MM.1S (cell line): ENCODE results near the gene MRTFA.

Source experiments
- DNase-seq: peaks from one replicate; pipeline ENCODE4 v3.0.0-alpha.2; 2015
- H2AFZ ChIP-seq: fragments of 300-600 bp; sonication (generic); 2 replicates; pipeline ENCODE4 v1.6.0; 2016; ENCODE audit warnings: antibody characterized with exemption, low read length
- H3F3A ChIP-seq: fragments of 300-600 bp; sonication (generic); 2 replicates; pipeline ENCODE4 v1.6.1; 2016; ENCODE audit warnings: mild to moderate bottlenecking, antibody characterized with exemption, low read length, moderate library complexity, mixed read lengths; ENCODE audit not compliant: insufficient read depth
- H3K27ac ChIP-seq: fragments of 300-600 bp; sonication (generic); 2 replicates; pipeline ENCODE4 v1.5.1; 2016; ENCODE audit warnings: mild to moderate bottlenecking, low read length
- H3K27me3 ChIP-seq: fragments of 300-600 bp; sonication (generic); replicated peaks from 2 replicates; pipeline ENCODE4 v1.6.0; 2016; ENCODE audit warnings: low read length; ENCODE audit not compliant: insufficient read depth
- H3K36me3 ChIP-seq: fragments of 300-600 bp; sonication (generic); replicated peaks from 2 replicates; pipeline ENCODE4 v1.6.1; 2016; ENCODE audit warnings: mild to moderate bottlenecking, low read length, mixed read lengths; ENCODE audit not compliant: insufficient read depth
- H3K4me1 ChIP-seq: fragments of 300-600 bp; sonication (generic); 2 replicates; pipeline ENCODE4 v1.6.1; 2016; ENCODE audit warnings: low read length, mixed read lengths
- H3K4me2 ChIP-seq: fragments of 300-600 bp; sonication (generic); 2 replicates; pipeline ENCODE4 v1.6.0; 2016; ENCODE audit warnings: low read depth, low read length
- H3K4me3 ChIP-seq: fragments of 300-600 bp; sonication (generic); 2 replicates; pipeline ENCODE4 v1.5.1; 2016; ENCODE audit warnings: low read length, mixed read lengths
- H3K79me2 ChIP-seq: fragments of 300-600 bp; sonication (generic); 2 replicates; pipeline ENCODE4 v1.6.1; 2016; ENCODE audit warnings: mixed run types, low read length, mixed read lengths
- H3K9ac ChIP-seq: fragments of 300-600 bp; sonication (generic); 2 replicates; pipeline ENCODE4 v1.6.1; 2016; ENCODE audit warnings: low read length, mixed read lengths
- H3K9me2 ChIP-seq: fragments of 300-600 bp; sonication (generic); replicated peaks from 2 replicates; pipeline ENCODE4 v1.6.1; 2016; ENCODE audit warnings: mild to moderate bottlenecking, low read length, mixed read lengths; ENCODE audit not compliant: insufficient read depth
- H3K9me3 ChIP-seq: fragments of 300-600 bp; sonication (generic); replicated peaks from 2 replicates; pipeline ENCODE4 v1.6.1; 2016; ENCODE audit warnings: mild to moderate bottlenecking, low read length, mixed read lengths; ENCODE audit not compliant: insufficient read depth
- H4K20me1 ChIP-seq: fragments of 300-600 bp; sonication (generic); 2 replicates; pipeline ENCODE4 v1.6.1; 2016; ENCODE audit warnings: mild to moderate bottlenecking, low read length, moderate library complexity, mixed read lengths; ENCODE audit not compliant: insufficient read depth
- EZH2 ChIP-seq: fragments of 300-600 bp; sonication (generic); optimal IDR thresholded peaks from 2 replicates; pipeline ENCODE3; 2017; ENCODE audit warnings: low read depth, mild to moderate bottlenecking, antibody characterized with exemption, low read length, mixed read lengths
- EZH2phosphoT487 ChIP-seq: fragments of 300-600 bp; sonication (generic); IDR thresholded peaks from 2 replicates; pipeline ENCODE4 v1.6.1; 2018; ENCODE audit warnings: antibody characterized with exemption, low read length
- TF ChIP-seq, protein P1 (sequence below): fragments of 300-600 bp; sonication (generic); IDR thresholded peaks from 2 replicates; pipeline ENCODE4 v1.5.1; 2016; ENCODE audit warnings: antibody characterized with exemption, low read length, mixed read lengths

MRTFA gene

DNA sequence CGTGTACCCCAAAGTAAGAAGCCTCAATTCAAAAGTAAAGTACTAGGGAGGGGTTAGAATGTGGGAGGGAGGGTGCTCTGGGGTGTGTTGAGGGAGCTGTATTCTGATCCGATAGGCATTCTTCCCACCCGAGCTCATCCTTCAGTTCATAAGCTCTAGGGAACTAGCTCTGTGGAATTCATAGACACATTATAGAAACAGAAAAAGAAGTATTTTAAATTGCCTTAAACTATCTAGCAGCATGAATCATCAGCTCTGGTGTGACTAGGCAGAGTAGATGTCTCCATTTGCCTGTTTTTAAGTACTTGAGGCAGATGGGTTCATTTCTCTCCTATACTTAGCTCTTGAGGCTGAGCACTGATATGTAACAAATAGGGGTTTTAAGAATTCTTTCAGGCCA lies 273.5 kb downstream of the MRTFA start:
- H3K27me3 ChIP-seq, result no peaks in the 10 kb centered on the region
- no peak overlapping the region for H3K9ac ChIP-seq
- no peaks in the 10 kb centered on the region for H3K9me3 ChIP-seq
- H3K4me1 ChIP-seq, result no peaks in the 10 kb centered on the region
- no peaks in the 10 kb centered on the region for H3K9me2 ChIP-seq
- no peaks in the 10 kb centered on the region for H4K20me1 ChIP-seq
- no peak overlapping the region for H3K4me3 ChIP-seq
- no peak for DNase-seq
- TF ChIP-seq EZH2 (no peak), EZH2phosphoT487 (no peak)
- TF ChIP-seq, protein P1, sequence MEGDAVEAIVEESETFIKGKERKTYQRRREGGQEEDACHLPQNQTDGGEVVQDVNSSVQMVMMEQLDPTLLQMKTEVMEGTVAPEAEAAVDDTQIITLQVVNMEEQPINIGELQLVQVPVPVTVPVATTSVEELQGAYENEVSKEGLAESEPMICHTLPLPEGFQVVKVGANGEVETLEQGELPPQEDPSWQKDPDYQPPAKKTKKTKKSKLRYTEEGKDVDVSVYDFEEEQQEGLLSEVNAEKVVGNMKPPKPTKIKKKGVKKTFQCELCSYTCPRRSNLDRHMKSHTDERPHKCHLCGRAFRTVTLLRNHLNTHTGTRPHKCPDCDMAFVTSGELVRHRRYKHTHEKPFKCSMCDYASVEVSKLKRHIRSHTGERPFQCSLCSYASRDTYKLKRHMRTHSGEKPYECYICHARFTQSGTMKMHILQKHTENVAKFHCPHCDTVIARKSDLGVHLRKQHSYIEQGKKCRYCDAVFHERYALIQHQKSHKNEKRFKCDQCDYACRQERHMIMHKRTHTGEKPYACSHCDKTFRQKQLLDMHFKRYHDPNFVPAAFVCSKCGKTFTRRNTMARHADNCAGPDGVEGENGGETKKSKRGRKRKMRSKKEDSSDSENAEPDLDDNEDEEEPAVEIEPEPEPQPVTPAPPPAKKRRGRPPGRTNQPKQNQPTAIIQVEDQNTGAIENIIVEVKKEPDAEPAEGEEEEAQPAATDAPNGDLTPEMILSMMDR, result no peak
- peaks cover 28% of the 10 kb centered on the region for H3K36me3 ChIP-seq
- no peaks in the 10 kb centered on the region for H3F3A ChIP-seq
- H3K27ac ChIP-seq, result no peak overlapping the region
- no peak overlapping the region for H2AFZ ChIP-seq
- no peak overlapping the region for H3K4me2 ChIP-seq
- H3K79me2 ChIP-seq, result no peaks in the 10 kb centered on the region

DNA sequence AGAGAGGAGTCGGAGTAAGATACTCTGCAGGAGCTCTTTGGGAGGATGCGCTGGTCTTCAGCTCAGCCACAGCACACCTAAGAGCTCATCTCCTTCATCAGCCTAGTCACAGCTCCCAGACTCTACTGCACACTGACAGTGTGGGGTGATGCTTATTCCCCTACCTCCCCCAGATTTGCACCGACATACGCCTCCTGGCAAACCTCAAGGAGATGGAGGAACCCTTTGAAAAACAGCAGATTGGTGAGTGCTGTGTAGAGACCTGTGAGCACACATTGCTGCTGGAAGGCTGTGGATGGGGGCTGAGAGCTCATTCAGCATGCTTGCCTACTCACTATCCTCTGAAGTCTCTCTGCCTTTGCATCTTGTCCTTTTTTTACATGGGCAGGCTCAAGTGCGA lies 275.4 kb downstream of the MRTFA start:
- Histone ChIP-seq H3F3A (no peaks in the 10 kb centered on the region), H3K9ac (no peak overlapping the region), H3K36me3 (peaks cover 24% of the 10 kb centered on the region), H3K27ac (no peak overlapping the region), H2AFZ (no peak overlapping the region), H3K79me2 (no peaks in the 10 kb centered on the region), H3K4me1 (no peaks in the 10 kb centered on the region), H3K27me3 (no peaks in the 10 kb centered on the region), H3K4me2 (no peak overlapping the region), H4K20me1 (no peaks in the 10 kb centered on the region), H3K9me3 (no peaks in the 10 kb centered on the region), H3K4me3 (no peak overlapping the region), H3K9me2 (no peaks in the 10 kb centered on the region)
- TF ChIP-seq, protein P1, result no peak
- TF ChIP-seq EZH2phosphoT487 (no peak), EZH2 (no peak)
- DNase-seq, result no peak
